ENCODE data around the gene YAP1.

The YAP1 gene

DNA sequence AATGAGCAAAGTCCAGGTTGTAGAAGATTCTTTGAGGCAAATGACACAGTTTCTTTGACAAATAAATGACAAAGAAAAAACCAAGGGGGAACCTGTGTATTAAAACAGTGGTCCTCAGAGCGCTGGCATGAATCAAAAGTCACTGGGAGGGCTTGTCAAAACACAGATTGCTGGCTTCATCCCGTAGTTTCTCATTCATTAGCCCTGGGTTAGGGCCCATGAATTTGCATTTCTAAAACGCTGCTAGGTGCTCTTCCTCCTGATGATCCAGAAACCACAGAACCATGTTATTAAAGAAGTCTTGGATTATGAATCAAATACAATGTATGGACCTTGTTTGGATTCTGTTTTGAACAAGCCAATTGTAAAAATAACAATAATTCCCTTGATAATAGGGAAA, 92.7 kb downstream of the YAP1 start:
- DNase-seq = no peak

DNA sequence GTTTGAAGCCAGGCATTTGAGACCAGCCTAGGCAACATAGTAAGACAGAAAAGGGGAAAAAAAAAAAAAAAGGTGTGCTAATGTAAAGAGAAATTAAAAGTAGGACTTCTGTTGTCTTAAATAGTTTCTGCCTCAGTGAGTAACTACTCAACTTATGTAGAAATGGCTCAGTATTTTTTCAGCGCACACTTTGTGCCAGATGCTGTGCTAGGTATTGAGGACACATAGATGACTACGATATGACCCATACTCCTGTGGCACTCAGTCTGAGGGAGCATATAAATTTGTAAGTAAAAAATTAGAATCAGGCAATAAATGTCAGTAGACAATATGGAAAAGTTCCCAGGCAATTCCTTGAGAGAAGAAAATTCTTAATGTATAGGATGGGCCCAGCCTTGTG, 93.9 kb downstream of the YAP1 start:
- no peak for DNase-seq

- no peak for DNase-seq
These were observed 95.6 kb downstream of the YAP1 start for GRCh38 chr11:102205805-102206204.

DNA sequence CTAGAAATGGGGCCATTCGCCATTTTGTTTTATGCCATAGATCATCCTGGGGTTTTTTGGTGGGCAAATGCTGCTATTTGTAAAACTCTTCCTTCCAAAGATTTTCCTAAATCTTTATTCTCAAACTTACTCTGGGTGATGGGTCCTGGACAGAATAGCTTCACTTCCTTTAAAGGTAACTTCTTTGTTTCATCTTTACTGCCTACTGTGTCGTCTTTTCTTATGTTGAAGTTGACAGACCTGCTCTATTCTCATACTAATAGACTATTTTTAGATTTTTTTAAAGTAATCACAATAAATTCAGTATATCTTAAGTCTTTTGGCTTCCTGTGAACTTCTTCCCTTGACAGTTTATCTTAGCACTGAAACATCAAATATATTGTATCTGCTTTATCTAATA, 98.6 kb downstream of the YAP1 start:
- DNase-seq = no peak

GRCh38 chr11:102214623-102215022, 104.4 kb downstream of the YAP1 start:
- no peak for DNase-seq

- no peak for DNase-seq
These were observed 106.3 kb downstream of the YAP1 start for GRCh38 chr11:102216433-102217075.

DNA sequence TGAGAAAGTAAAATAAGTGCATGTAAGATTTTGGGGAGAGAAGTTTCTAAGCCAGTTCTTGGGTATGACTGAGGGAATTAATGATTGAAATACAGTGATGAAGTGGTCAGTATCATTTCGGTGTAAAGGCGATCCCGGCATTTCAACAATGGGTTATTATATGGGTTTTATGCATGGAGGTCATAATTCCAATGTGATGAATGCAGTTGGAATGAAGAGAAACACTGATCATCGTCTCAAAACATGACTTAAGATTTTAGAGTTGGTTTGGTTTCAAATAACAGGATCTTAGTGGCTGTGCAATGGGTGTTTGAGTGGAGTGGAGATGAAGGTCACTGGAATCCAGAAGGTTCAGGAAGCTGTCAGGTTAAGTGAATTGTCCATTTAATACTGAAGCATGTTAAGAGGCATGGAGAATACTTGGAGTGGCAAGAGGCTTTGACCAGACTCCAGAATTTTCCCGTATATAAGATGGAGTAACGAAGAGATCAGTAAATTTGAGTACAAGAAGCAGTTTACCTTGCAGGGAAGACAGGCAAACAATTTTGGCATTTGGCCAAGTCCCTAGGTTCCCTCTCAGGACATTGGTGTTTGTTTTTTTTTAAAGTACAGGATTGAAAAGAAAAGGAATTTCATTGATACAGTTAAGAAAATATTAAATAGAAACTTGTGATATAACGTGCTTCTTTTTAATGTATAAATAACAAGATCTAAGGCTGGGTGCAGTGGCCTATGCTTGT, 110.7 kb downstream of the YAP1 start:
- DNase-seq = no peak

DNA sequence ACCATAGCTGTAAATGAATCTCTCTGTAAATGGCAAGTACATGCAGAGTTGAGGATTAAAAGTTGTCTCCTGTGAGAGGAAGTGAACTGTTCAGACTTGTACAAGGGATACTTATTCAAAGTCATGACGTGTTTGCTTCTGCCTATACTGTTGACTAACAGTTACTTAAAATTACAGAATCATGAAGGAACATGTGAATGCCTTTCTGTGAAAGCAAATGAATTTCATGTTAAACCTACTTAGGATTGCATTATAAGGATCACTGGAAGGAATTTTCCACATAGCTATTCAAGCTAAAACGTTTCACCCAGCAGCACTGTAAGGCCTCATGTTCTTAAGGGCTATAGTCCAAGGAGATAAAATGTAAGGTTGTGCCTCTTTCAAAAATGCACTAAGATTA, 113.6 kb downstream of the YAP1 start:
- DNase-seq = no peak

- DNase-seq = no peak
These were observed 115.7 kb downstream of the YAP1 start for GRCh38 chr11:102225689-102226568.

DNA sequence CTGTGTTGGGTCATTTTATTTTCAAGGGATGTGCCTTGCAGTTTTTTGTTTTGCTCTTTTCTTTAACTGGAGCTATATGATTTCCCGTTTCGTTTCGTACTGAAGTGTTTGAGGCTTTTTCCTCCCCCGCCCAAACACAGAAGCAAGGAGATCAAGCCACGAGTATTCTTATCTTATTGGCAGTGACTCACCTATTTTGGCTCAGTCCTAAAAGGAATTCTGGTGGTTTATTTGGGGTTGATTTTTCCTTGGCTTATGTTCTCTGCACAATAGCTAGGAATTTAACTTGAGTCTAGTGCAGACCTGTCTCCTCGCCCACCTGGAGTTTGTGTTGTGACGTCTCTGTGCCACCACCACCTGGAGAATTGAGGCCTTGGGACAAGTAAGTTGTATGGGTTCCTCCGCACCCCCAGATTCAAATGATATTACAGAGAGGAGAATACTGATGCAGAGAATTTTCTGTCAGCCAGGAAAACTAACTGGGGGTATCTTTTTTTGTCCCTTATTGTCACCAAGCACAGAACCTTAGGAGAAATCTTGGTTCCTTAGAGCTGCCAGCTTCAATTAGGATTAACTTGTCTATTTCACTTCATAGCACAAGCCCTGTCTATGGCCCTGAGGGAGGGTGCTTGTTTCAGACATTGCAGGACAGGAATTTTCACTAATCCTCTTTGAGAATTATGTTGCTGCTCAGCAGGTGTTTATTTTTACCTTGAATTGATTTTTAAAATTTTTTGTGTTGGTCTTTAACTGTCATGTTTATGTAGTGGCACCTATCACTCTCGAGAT, 116.6 kb downstream of the YAP1 start:
- no peak for DNase-seq

- DNase-seq = no peak
These were observed 119.4 kb downstream of the YAP1 start for GRCh38 chr11:102229510-102230123.

DNA sequence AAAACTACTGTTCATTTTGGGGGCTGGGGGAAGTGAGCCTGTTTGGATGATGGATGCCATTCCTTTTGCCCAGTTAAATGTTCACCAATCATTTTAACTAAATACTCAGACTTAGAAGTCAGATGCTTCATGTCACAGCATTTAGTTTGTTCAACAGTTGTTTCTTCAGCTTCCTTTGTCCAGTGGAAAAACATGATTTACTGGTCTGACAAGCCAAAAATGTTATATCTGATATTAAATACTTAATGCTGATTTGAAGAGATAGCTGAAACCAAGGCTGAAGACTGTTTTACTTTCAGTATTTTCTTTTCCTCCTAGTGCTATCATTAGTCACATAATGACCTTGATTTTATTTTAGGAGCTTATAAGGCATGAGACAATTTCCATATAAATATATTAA, 119.9 kb downstream of the YAP1 start:
- no peak for DNase-seq

DNA sequence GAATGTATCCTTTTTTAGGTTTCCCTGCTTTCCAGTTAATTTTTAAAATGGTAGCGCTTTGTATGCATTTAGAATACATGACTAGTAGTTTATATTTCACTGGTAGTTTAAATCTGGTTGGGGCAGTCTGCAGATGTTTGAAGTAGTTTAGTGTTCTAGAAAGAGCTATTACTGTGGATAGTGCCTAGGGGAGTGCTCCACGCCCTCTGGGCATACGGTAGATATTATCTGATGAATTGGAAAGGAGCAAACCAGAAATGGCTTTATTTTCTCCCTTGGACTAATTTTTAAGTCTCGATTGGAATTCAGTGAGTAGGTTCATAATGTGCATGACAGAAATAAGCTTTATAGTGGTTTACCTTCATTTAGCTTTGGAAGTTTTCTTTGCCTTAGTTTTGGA, 120.7 kb downstream of the YAP1 start:
- DNase-seq = no peak

- DNase-seq = no peak
These were observed 124.7 kb downstream of the YAP1 start for GRCh38 chr11:102234779-102235439.

DNA sequence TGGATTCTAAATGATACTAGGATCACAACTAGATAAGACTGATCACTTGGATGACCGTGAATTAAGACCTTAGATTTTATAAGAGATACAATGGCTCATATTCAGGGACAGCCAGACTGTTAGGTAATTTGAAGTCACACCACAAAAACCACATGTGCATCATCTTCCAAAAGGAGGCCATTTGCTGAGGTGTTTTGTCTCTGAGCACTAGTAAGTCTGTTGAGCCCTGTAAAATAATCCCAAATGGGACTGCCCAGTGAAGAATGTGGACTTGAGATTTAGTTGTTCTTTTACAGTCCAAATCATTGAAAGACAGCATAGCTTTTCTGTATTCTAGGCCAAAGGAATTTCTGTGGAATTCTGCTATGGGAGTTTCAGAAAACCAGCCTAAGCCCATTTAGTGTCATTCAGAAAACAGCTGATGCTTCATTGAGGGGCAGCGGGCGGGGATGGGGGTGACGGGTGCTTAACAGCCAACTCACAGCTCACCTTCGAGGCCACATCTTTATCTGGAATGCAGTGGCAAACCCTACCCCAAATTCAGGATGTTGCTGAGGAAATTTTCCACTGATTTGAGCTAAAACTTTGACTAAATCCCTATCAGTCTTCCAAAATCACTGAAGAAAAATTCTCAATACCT, 127.0 kb downstream of the YAP1 start:
- no peak for DNase-seq

DNA sequence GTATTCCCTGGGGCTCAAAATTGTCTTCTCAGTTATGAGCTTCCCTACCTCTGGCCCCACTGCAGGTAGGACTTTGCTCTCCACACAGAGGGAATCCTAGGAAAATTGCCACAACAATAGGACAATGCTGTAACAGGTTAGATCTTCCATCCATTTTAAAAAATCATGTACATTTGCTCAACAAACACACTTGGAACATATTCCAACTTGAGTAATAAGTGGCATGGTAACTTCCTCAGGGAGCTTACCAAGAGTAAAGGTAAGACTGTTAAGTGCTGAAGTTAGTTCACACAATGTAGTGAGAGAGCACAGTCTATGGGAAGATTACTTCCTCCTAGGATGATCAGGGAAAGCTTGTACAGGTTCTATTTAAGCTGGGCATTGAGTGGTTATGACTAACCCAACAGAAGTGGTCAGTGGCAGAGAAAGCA, 128.2 kb downstream of the YAP1 start:
- no peak for DNase-seq

- no peak for DNase-seq
These were observed 129.2 kb downstream of the YAP1 start for GRCh38 chr11:102239448-102239847.

DNA sequence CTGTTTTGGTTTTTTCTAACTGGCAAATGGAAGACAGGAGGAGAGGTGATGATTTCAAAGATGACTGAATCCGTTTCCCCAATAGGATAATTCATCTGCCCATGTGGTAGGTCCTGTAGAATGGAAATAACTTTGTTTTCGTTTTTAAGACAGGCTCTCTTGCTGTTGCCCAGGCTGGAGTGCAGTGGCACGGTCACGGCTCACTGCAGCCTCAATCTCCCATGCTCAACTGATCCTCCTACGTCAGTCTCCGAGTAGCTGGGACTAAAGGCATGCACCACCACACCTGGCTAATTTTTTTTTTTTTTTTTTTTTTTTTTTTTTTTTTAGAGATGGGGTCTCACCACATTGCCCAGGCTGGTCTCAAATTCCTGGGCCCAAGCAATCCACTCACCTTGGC, 129.7 kb downstream of the YAP1 start:
- DNase-seq = no peak

DNA sequence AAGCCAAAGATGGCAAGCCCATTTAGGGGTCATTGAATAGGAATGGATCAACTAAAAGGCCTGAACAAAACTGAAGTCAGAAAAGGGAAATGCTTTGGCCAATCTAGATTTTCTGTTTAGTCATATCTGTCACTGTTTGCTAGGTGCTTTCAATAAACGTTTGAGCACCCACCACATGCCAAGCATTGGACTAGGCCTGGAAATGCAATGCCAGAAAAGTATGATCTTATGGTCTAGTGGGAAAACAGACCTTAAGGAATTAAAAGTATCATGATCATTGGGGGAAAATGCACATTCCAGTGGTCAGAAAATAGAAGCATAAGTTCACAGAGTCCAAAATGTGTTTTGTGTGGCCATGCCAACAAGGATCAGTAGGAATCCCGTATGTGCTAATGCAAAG, 130.3 kb downstream of the YAP1 start:
- no peak for DNase-seq

DNA sequence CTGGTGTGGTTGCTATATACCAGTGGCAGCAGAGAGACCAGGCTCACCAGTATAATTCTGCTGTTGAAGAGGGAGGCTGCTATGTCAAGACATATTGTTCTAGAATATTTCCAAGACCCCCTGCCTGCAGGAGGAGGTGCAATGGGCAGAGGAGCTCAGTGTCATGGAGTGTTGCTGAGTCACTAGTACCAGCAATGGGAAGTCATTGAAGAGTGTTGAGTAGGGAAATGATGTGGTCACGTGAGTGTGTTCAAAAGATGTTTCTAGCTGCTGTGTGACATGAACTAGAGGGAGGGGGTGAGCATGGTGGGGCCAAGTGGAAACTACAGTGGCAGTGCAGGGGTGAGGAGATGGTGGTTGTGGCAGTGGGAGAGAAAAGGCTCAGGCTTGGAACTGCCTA, 130.8 kb downstream of the YAP1 start:
- DNase-seq = no peak

GRCh38 chr11:102243399-102243884, 133.2 kb downstream of the YAP1 start:
- no peak for DNase-seq
